ENCODE results near the gene ECD.

ECD gene

GRCh38 chr10:73186266-73186665, 18.5 kb upstream of the ECD start:
- no peak overlapping the region for H3K4me3 ChIP-seq (ENCODE audit: insufficient read depth, low read depth, low read length)

GRCh38 chr10:73183667-73184281, 16.0 kb upstream of the ECD start:
- no peaks in the 10 kb centered on the region for H3K36me3 ChIP-seq (ENCODE audit: control insufficient read depth, insufficient read depth, low read length)
- no peaks in the 10 kb centered on the region for H3K4me1 ChIP-seq (ENCODE audit: control insufficient read depth, insufficient read depth, low read length)
- no peaks in the 10 kb centered on the region for H3K27me3 ChIP-seq (ENCODE audit: control insufficient read depth, insufficient read depth, low read length, poor library complexity, severe bottlenecking)
- no peak overlapping the region for H3K4me3 ChIP-seq (ENCODE audit: insufficient read depth, low read depth, low read length)
- no peak overlapping the region for H3K27ac ChIP-seq (ENCODE audit: insufficient read depth, low read depth, low read length, poor library complexity, severe bottlenecking)
- 90 to 93% methylated on average over 3 of the region's 3 CpGs for WGBS, 2 experiments
- no peaks in the 10 kb centered on the region for H3K9me3 ChIP-seq (ENCODE audit: control insufficient read depth, low read length)

More at GRCh38 chr10:73186266-73186665, 18.5 kb upstream of the ECD start:
- 95 to 100% methylated on average over 1 of the region's 1 CpG for WGBS, 2 experiments
- Histone ChIP-seq H3K9me3 (ENCODE audit: control insufficient read depth, low read length) (no peaks in the 10 kb centered on the region), H3K4me1 (ENCODE audit: control insufficient read depth, insufficient read depth, low read length) (no peaks in the 10 kb centered on the region), H3K27ac (ENCODE audit: insufficient read depth, low read depth, low read length, poor library complexity, severe bottlenecking) (no peak overlapping the region), H3K27me3 (ENCODE audit: control insufficient read depth, insufficient read depth, low read length, poor library complexity, severe bottlenecking) (no peaks in the 10 kb centered on the region), H3K36me3 (ENCODE audit: control insufficient read depth, insufficient read depth, low read length) (no peaks in the 10 kb centered on the region)

- Histone ChIP-seq H3K27ac (ENCODE audit: insufficient read depth, low read depth, low read length, poor library complexity, severe bottlenecking) (no peak overlapping the region), H3K36me3 (ENCODE audit: control insufficient read depth, insufficient read depth, low read length) (peaks cover 5% of the 10 kb centered on the region), H3K9me3 (ENCODE audit: control insufficient read depth, low read length) (no peaks in the 10 kb centered on the region), H3K4me1 (ENCODE audit: control insufficient read depth, insufficient read depth, low read length) (no peaks in the 10 kb centered on the region), H3K4me3 (ENCODE audit: insufficient read depth, low read depth, low read length) (no peak overlapping the region), H3K27me3 (ENCODE audit: control insufficient read depth, insufficient read depth, low read length, poor library complexity, severe bottlenecking) (no peaks in the 10 kb centered on the region)
- WGBS, 2 experiments = 92 to 100% methylated on average over 2 of the region's 2 CpGs
Observed at GRCh38 chr10:73182568-73182967, 14.8 kb upstream of the ECD start.

- 86% methylated on average over 1 of the region's 1 CpG; no CpG with 5 or more reads in 1 of the 2 experiments for WGBS, 2 experiments
- no peaks in the 10 kb centered on the region for H3K9me3 ChIP-seq (ENCODE audit: control insufficient read depth, low read length)
- H3K36me3 ChIP-seq (ENCODE audit: control insufficient read depth, insufficient read depth, low read length) = peaks cover 10% of the 10 kb centered on the region
- no peak overlapping the region for H3K4me3 ChIP-seq (ENCODE audit: insufficient read depth, low read depth, low read length)
- H3K27ac ChIP-seq (ENCODE audit: insufficient read depth, low read depth, low read length, poor library complexity, severe bottlenecking) = no peak overlapping the region
- no peaks in the 10 kb centered on the region for H3K27me3 ChIP-seq (ENCODE audit: control insufficient read depth, insufficient read depth, low read length, poor library complexity, severe bottlenecking)
- no peaks in the 10 kb centered on the region for H3K4me1 ChIP-seq (ENCODE audit: control insufficient read depth, insufficient read depth, low read length)
Observed at GRCh38 chr10:73174148-73174925, 6.5 kb upstream of the ECD start.

- H3K27ac ChIP-seq (ENCODE audit: insufficient read depth, low read depth, low read length, poor library complexity, severe bottlenecking) = no peak overlapping the region
- H3K4me3 ChIP-seq (ENCODE audit: insufficient read depth, low read depth, low read length) = no peak overlapping the region
- no peaks in the 10 kb centered on the region for H3K9me3 ChIP-seq (ENCODE audit: control insufficient read depth, low read length)
- no peaks in the 10 kb centered on the region for H3K27me3 ChIP-seq (ENCODE audit: control insufficient read depth, insufficient read depth, low read length, poor library complexity, severe bottlenecking)
- no peaks in the 10 kb centered on the region for H3K4me1 ChIP-seq (ENCODE audit: control insufficient read depth, insufficient read depth, low read length)
- H3K36me3 ChIP-seq (ENCODE audit: control insufficient read depth, insufficient read depth, low read length) = peaks cover 8% of the 10 kb centered on the region
Observed at GRCh38 chr10:73172867-73173266, 5.1 kb upstream of the ECD start.

- 90 to 93% methylated on average over 1 of the region's 3 CpGs for WGBS, 2 experiments
- no peaks in the 10 kb centered on the region for H3K27me3 ChIP-seq (ENCODE audit: control insufficient read depth, insufficient read depth, low read length, poor library complexity, severe bottlenecking)
- no peaks in the 10 kb centered on the region for H3K9me3 ChIP-seq (ENCODE audit: control insufficient read depth, low read length)
- H3K4me1 ChIP-seq (ENCODE audit: control insufficient read depth, insufficient read depth, low read length) = no peaks in the 10 kb centered on the region
- H3K36me3 ChIP-seq (ENCODE audit: control insufficient read depth, insufficient read depth, low read length) = no peaks in the 10 kb centered on the region
- H3K4me3 ChIP-seq (ENCODE audit: insufficient read depth, low read depth, low read length) = no peak overlapping the region
- no peak overlapping the region for H3K27ac ChIP-seq (ENCODE audit: insufficient read depth, low read depth, low read length, poor library complexity, severe bottlenecking)
Observed at GRCh38 chr10:73169320-73169719, 1.5 kb upstream of the ECD start.

- Histone ChIP-seq H3K4me1 (ENCODE audit: control insufficient read depth, insufficient read depth, low read length) (no peaks in the 10 kb centered on the region), H3K4me3 (ENCODE audit: insufficient read depth, low read depth, low read length) (peak overlapping the region; percentile 73), H3K36me3 (ENCODE audit: control insufficient read depth, insufficient read depth, low read length) (no peaks in the 10 kb centered on the region), H3K27me3 (ENCODE audit: control insufficient read depth, insufficient read depth, low read length, poor library complexity, severe bottlenecking) (no peaks in the 10 kb centered on the region), H3K27ac (ENCODE audit: insufficient read depth, low read depth, low read length, poor library complexity, severe bottlenecking) (peak overlapping the region; percentile 92), H3K9me3 (ENCODE audit: control insufficient read depth, low read length) (no peaks in the 10 kb centered on the region)
- WGBS, 2 experiments = 1% methylated on average over 6 of the region's 6 CpGs
Observed at GRCh38 chr10:73168465-73168803, 626 bp upstream of the ECD start.

- Histone ChIP-seq H3K36me3 (ENCODE audit: control insufficient read depth, insufficient read depth, low read length) (no peaks in the 10 kb centered on the region), H3K4me3 (ENCODE audit: insufficient read depth, low read depth, low read length) (peak overlapping the region; percentile 73), H3K27ac (ENCODE audit: insufficient read depth, low read depth, low read length, poor library complexity, severe bottlenecking) (peak overlapping the region; percentile 57), H3K27me3 (ENCODE audit: control insufficient read depth, insufficient read depth, low read length, poor library complexity, severe bottlenecking) (no peaks in the 10 kb centered on the region), H3K9me3 (ENCODE audit: control insufficient read depth, low read length) (no peaks in the 10 kb centered on the region), H3K4me1 (ENCODE audit: control insufficient read depth, insufficient read depth, low read length) (no peaks in the 10 kb centered on the region)
- 5 to 13% methylated on average over 5 of the region's 5 CpGs for WGBS, 2 experiments
Observed at GRCh38 chr10:73167458-73167782, 388 bp downstream of the ECD start.

- Histone ChIP-seq H3K27me3 (ENCODE audit: control insufficient read depth, insufficient read depth, low read length, poor library complexity, severe bottlenecking) (no peaks in the 10 kb centered on the region), H3K4me1 (ENCODE audit: control insufficient read depth, insufficient read depth, low read length) (no peaks in the 10 kb centered on the region), H3K27ac (ENCODE audit: insufficient read depth, low read depth, low read length, poor library complexity, severe bottlenecking) (no peak overlapping the region), H3K36me3 (ENCODE audit: control insufficient read depth, insufficient read depth, low read length) (no peaks in the 10 kb centered on the region), H3K4me3 (ENCODE audit: insufficient read depth, low read depth, low read length) (peak overlapping the region; percentile 73), H3K9me3 (ENCODE audit: control insufficient read depth, low read length) (no peaks in the 10 kb centered on the region)
- 72 to 90% methylated on average over 2 of the region's 2 CpGs for WGBS, 2 experiments
Observed at GRCh38 chr10:73166972-73167371, 836 bp downstream of the ECD start.

GRCh38 chr10:73163096-73163495, 4.7 kb downstream of the ECD start:
- 95 to 96% methylated on average over 2 of the region's 2 CpGs for WGBS, 2 experiments
- H3K4me1 ChIP-seq (ENCODE audit: control insufficient read depth, insufficient read depth, low read length) = no peaks in the 10 kb centered on the region
- no peaks in the 10 kb centered on the region for H3K27me3 ChIP-seq (ENCODE audit: control insufficient read depth, insufficient read depth, low read length, poor library complexity, severe bottlenecking)
- no peaks in the 10 kb centered on the region for H3K9me3 ChIP-seq (ENCODE audit: control insufficient read depth, low read length)
- H3K36me3 ChIP-seq (ENCODE audit: control insufficient read depth, insufficient read depth, low read length) = no peaks in the 10 kb centered on the region
- no peak overlapping the region for H3K4me3 ChIP-seq (ENCODE audit: insufficient read depth, low read depth, low read length)
- no peak overlapping the region for H3K27ac ChIP-seq (ENCODE audit: insufficient read depth, low read depth, low read length, poor library complexity, severe bottlenecking)

Measured in ectodermal cell (in vitro differentiated cells).